Glutamatergic neuron (in vitro differentiated cells): Measurements from ENCODE around the gene CABCOCO1. TPM values are rescaled to one million over a fixed set of nuclear protein-coding genes. Genes with fewer than 3 reads are reported as not detected.
"Not testable (repeated sequence)": the region's sequence is repeated elsewhere in the genome, so short reads cannot be mapped to it uniquely, and the experiment has no call there.

Experiments used
- DNase-seq: peaks from one replicate; pipeline ENCODE4 v3.0.0; 2022
- H3K27ac Mint-ChIP-seq: one replicate; pipeline ENCODE4 v1.8.0; 2020; ENCODE audit warnings: mild to moderate bottlenecking, mixed read lengths, inconsistent platforms; ENCODE audit not compliant: unreplicated experiment
- H3K27me3 Mint-ChIP-seq: one replicate; pipeline ENCODE4 v1.8.0; 2020; ENCODE audit warnings: mild to moderate bottlenecking, moderate library complexity, mixed read lengths, inconsistent platforms; ENCODE audit not compliant: unreplicated experiment
- H3K36me3 Mint-ChIP-seq: one replicate; pipeline ENCODE4 v1.8.0; 2020; ENCODE audit warnings: mild to moderate bottlenecking, mixed read lengths, inconsistent platforms; ENCODE audit not compliant: unreplicated experiment
- H3K4me1 Mint-ChIP-seq: one replicate; pipeline ENCODE4 v1.8.0; 2020; ENCODE audit warnings: mild to moderate bottlenecking, low read depth, mixed read lengths, inconsistent platforms; ENCODE audit not compliant: unreplicated experiment
- H3K4me3 Mint-ChIP-seq: one replicate; pipeline ENCODE4 v1.8.0; 2020; ENCODE audit warnings: mild to moderate bottlenecking, mixed read lengths, inconsistent platforms; ENCODE audit not compliant: unreplicated experiment
- H3K9me3 Mint-ChIP-seq: one replicate; pipeline ENCODE4 v1.8.0; 2020; ENCODE audit warnings: mild to moderate bottlenecking, moderate library complexity, mixed read lengths, inconsistent platforms; ENCODE audit not compliant: unreplicated experiment
- total RNA-seq: library from RNA; stranded (reverse); fragmentation: NEBNext Ultra II Directional; extraction: Animal tissue kit (Norgen Biotek cat#: 25700); gene quantifications from one replicate; pipeline ENCODE4 v1.2.1, GENCODE V29; 2021; ENCODE audit not compliant: unreplicated experiment
- TF ChIP-seq, protein P1 (sequence below): fragments of 200-600 bp; sonication (generic); IDR thresholded peaks from one replicate; pipeline ENCODE4 v1.5.0; 2021; ENCODE audit not compliant: partially characterized antibody, unreplicated experiment

Gene CABCOCO1
- total RNA-seq, 1 donor from 2014 or later = not detected

DNA sequence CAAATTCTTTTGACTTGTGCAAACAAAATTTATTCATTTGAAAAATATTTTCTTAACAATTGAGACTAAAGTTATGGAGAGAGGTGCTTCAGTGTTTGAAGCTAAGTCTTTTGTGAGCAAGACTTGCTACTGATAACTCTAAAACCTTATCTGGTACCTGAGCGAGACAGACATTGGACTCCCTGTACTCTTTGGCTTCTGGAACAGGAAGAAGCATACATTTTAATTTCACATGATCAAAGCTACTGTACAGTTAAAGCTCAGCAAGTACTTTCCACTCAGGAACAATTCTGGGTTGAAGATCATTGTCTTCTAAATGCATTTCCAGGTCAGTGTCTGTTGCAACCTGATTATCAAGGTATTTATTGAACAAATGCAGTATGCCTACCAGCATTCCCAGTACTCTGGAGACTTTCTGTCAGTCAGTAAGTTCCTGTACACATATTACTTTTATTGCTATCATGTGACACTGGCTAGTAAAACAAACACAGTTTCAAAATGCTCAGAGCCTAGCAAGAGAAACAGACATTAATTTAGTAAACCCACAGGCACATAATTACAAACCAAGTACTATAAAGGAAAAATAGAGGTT, 42.4 kb downstream of the CABCOCO1 start:
- no peak overlapping the region for H3K4me3 Mint-ChIP-seq
- no peaks in the 10 kb centered on the region for H3K36me3 Mint-ChIP-seq
- no peaks in the 10 kb centered on the region for H3K4me1 Mint-ChIP-seq
- no peak for DNase-seq
- H3K27ac Mint-ChIP-seq = no peak overlapping the region
- no peaks in the 10 kb centered on the region for H3K27me3 Mint-ChIP-seq
- TF ChIP-seq, protein P1, sequence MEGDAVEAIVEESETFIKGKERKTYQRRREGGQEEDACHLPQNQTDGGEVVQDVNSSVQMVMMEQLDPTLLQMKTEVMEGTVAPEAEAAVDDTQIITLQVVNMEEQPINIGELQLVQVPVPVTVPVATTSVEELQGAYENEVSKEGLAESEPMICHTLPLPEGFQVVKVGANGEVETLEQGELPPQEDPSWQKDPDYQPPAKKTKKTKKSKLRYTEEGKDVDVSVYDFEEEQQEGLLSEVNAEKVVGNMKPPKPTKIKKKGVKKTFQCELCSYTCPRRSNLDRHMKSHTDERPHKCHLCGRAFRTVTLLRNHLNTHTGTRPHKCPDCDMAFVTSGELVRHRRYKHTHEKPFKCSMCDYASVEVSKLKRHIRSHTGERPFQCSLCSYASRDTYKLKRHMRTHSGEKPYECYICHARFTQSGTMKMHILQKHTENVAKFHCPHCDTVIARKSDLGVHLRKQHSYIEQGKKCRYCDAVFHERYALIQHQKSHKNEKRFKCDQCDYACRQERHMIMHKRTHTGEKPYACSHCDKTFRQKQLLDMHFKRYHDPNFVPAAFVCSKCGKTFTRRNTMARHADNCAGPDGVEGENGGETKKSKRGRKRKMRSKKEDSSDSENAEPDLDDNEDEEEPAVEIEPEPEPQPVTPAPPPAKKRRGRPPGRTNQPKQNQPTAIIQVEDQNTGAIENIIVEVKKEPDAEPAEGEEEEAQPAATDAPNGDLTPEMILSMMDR = no peak
- H3K9me3 Mint-ChIP-seq = no peaks in the 10 kb centered on the region

DNA sequence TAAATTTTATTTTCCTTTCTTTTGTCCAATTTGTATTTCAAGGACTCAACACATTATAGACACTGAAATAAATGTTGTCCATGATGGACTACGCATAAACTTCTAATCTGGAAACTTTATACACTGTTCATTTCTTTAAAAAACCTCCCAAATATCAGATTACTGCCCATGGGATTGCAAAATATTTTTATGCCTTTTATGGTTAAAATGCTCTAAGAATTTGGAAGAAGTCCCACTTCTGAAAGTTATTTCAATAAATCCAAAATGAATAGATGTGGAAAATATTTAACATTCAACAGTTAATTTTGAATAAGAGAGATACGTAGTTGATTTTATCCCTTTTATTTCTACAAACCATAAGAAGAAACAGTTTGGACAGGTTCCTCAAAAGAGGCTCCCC, 46.1 kb downstream of the CABCOCO1 start:
- H3K27ac Mint-ChIP-seq = no peak overlapping the region
- TF ChIP-seq, protein P1 = no peak
- no peaks in the 10 kb centered on the region for H3K9me3 Mint-ChIP-seq
- H3K4me3 Mint-ChIP-seq = no peak overlapping the region
- no peaks in the 10 kb centered on the region for H3K27me3 Mint-ChIP-seq
- DNase-seq = no peak
- H3K4me1 Mint-ChIP-seq = no peaks in the 10 kb centered on the region
- no peaks in the 10 kb centered on the region for H3K36me3 Mint-ChIP-seq

DNA sequence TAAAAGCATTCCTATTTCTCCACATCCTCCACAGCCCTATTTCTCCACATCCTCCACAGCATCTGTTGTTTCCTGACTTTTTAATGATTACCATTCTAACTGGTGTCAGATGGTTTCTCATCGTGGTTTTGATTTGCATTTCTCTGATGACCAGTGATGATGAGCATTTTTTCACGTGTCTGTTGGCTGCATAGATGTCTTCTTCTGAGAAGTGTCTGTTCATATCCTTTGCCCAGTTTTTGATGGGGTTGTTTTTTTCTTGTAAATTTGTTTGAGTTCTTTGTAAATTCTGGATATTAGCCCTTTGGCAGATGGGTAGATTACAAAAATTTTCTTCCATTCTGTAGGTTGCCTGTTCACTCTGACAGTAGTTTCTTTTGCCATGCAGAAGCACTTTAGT, 49.4 kb downstream of the CABCOCO1 start:
- not testable (repeated sequence) for H3K27me3 Mint-ChIP-seq, H3K4me3 Mint-ChIP-seq, H3K9me3 Mint-ChIP-seq, H3K36me3 Mint-ChIP-seq, DNase-seq, H3K27ac Mint-ChIP-seq, H3K4me1 Mint-ChIP-seq

- not testable (repeated sequence) for H3K27me3 Mint-ChIP-seq, H3K4me3 Mint-ChIP-seq, H3K4me1 Mint-ChIP-seq, DNase-seq, H3K9me3 Mint-ChIP-seq, H3K27ac Mint-ChIP-seq, H3K36me3 Mint-ChIP-seq
These were observed 56.7 kb downstream of the CABCOCO1 start for GRCh38 chr10:61719475-61719874.

- Mint-ChIP-seq H3K27ac (no peak overlapping the region), H3K4me1 (no peaks in the 10 kb centered on the region), H3K36me3 (no peaks in the 10 kb centered on the region), H3K9me3 (no peaks in the 10 kb centered on the region), H3K27me3 (no peaks in the 10 kb centered on the region), H3K4me3 (no peak overlapping the region)
- TF ChIP-seq, protein P1 = no peak
- DNase-seq = no peak
These were observed 57.2 kb downstream of the CABCOCO1 start for GRCh38 chr10:61719906-61720305.

DNA sequence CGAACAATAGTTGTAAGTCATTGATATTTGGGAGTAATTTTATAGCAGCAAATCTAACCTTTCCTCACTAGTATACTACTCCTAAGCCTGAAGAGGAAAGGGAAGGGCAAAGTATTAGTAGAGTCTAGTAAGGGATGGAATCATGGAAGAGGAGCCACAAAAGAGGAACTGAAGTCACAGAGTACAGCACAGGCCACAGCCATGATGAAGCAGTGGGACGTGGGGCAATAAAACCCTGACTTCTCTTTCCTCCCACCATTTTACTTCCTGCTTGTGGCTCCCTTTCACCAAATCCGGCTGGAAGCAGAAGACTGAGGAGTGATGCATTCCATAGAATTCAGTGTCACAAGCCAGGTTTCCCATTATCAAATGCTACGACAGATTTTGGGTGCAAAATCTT, 58.7 kb downstream of the CABCOCO1 start:
- no peak overlapping the region for H3K27ac Mint-ChIP-seq
- H3K4me3 Mint-ChIP-seq = no peak overlapping the region
- DNase-seq = no peak
- no peaks in the 10 kb centered on the region for H3K4me1 Mint-ChIP-seq
- TF ChIP-seq, protein P1 = no peak
- no peaks in the 10 kb centered on the region for H3K36me3 Mint-ChIP-seq
- H3K9me3 Mint-ChIP-seq = no peaks in the 10 kb centered on the region
- no peaks in the 10 kb centered on the region for H3K27me3 Mint-ChIP-seq

DNA sequence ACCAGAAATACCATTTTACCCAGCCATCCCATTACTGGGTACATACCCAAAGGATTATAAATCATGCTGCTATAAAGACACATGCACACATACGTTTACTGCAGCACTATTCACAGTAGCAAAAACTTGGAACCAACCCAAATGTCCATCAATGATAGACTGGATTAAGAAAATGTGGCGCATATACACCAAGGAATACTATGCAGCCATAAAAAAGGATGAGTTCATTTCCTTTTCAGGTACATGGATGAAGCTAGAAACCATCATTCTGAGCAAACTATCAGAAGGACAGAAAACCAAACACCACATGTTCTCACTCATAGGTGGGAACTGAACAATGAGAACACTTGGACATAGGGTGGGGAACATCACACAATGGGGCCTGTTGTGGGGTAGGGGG, 62.5 kb downstream of the CABCOCO1 start:
- H3K36me3 Mint-ChIP-seq, H3K4me3 Mint-ChIP-seq, H3K9me3 Mint-ChIP-seq, H3K27ac Mint-ChIP-seq, H3K4me1 Mint-ChIP-seq, DNase-seq, H3K27me3 Mint-ChIP-seq: not testable (repeated sequence)
